ENCODE data around the gene CTNNA3. TPM values are rescaled to one million over a fixed set of nuclear protein-coding genes. Genes with fewer than 3 reads are reported as not detected.
A peak's percentile ranks its signal among the peaks of the same experiment; 100 is the strongest.

Gene CTNNA3
- total RNA-seq, 1 experiment from 2014 or later, result not detected

DNA sequence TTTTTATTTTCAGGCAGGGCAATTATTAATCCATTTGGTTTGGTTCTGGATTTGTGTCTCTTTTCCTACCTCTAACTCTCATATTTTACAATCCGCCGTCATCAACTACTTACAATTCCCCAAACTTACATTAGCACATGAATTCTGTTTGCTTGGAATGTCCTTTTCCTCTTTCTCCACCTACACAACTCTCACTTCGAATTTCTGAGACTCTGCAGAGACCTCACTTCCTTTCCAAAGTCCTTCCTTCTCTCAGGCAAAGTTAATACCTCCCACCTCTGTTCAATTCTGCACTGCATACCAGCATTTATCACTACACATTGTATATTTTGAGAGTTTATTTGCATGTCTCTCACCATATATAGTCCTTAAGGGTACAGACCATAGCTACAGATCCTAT lies 892.8 kb downstream of the CTNNA3 start:
- BruUV-seq (replicated peaks), result no TSS peak

DNA sequence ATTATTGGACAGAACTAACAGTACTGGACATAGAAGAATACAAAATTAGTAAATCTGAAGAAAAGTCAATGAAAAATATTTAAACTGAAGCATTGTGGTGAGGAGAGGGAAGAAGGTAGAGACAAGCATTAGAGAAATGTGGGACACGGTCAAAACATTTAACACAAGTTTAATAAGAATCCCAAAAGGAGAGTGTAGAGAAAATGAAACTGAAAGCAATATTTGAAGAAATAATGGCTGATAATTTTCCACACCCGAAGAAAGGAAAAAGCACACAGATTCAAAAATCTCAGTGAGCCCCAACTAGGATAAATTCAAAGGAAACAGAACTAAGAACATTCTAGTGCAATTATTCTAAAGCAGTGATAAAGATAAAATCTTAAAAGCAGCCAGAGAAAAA lies 896.5 kb downstream of the CTNNA3 start:
- BruUV-seq (replicated peaks), result no TSS peak
- no peaks in the 10 kb centered on the region for H3K27me3 Mint-ChIP-seq (ENCODE audit: unreplicated experiment)
- no peak for DNase-seq
- H3K4me3 Mint-ChIP-seq (ENCODE audit: low read depth, unreplicated experiment), result peak overlapping the region; percentile 52
- CTCF ChIA-PET, result interaction anchor here (0.6 to 2.2 kb wide), 2 partner anchors 14 to 126 kb away, joined by 5 to 7 read pairs; partner anchors contain the start of gene LRRTM3
- H3K9me3 Mint-ChIP-seq (ENCODE audit: low read depth, unreplicated experiment), result no peaks in the 10 kb centered on the region
- H3K27ac Mint-ChIP-seq (ENCODE audit: unreplicated experiment), result peak overlapping the region; percentile 83
- TF ChIP-seq, protein P1, sequence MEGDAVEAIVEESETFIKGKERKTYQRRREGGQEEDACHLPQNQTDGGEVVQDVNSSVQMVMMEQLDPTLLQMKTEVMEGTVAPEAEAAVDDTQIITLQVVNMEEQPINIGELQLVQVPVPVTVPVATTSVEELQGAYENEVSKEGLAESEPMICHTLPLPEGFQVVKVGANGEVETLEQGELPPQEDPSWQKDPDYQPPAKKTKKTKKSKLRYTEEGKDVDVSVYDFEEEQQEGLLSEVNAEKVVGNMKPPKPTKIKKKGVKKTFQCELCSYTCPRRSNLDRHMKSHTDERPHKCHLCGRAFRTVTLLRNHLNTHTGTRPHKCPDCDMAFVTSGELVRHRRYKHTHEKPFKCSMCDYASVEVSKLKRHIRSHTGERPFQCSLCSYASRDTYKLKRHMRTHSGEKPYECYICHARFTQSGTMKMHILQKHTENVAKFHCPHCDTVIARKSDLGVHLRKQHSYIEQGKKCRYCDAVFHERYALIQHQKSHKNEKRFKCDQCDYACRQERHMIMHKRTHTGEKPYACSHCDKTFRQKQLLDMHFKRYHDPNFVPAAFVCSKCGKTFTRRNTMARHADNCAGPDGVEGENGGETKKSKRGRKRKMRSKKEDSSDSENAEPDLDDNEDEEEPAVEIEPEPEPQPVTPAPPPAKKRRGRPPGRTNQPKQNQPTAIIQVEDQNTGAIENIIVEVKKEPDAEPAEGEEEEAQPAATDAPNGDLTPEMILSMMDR (IDR thresholded peaks at IDR 0.05; ENCODE audit: unreplicated experiment), result no peak
- H3K4me1 Mint-ChIP-seq (ENCODE audit: low read depth, unreplicated experiment), result peaks cover 3% of the 10 kb centered on the region
- H3K36me3 Mint-ChIP-seq (ENCODE audit: insufficient read depth, unreplicated experiment), result no peaks in the 10 kb centered on the region
- intact Hi-C loops (cut with micrococcal nuclease; ENCODE audit: unreplicated experiment), result no loop called here

More for the DNA sequence above, 892.8 kb downstream of the CTNNA3 start:
- intact Hi-C loops (cut with micrococcal nuclease; ENCODE audit: unreplicated experiment), result no loop called here
- DNase-seq, result no peak
- TF ChIP-seq, protein P1 (IDR thresholded peaks at IDR 0.05; ENCODE audit: unreplicated experiment), result no peak
- H3K27me3 Mint-ChIP-seq (ENCODE audit: unreplicated experiment), result no peaks in the 10 kb centered on the region
- no peaks in the 10 kb centered on the region for H3K9me3 Mint-ChIP-seq (ENCODE audit: low read depth, unreplicated experiment)
- peaks cover 23% of the 10 kb centered on the region for H3K4me1 Mint-ChIP-seq (ENCODE audit: low read depth, unreplicated experiment)
- CTCF ChIA-PET, result interaction anchor here (0.7 kb wide), 1 partner anchor 66 kb away, joined by 4 read pairs; no protein-coding TSS in a partner anchor
- H3K4me3 Mint-ChIP-seq (ENCODE audit: low read depth, unreplicated experiment), result no peak overlapping the region
- H3K27ac Mint-ChIP-seq (ENCODE audit: unreplicated experiment), result no peak overlapping the region
- H3K36me3 Mint-ChIP-seq (ENCODE audit: insufficient read depth, unreplicated experiment), result no peaks in the 10 kb centered on the region

DNA sequence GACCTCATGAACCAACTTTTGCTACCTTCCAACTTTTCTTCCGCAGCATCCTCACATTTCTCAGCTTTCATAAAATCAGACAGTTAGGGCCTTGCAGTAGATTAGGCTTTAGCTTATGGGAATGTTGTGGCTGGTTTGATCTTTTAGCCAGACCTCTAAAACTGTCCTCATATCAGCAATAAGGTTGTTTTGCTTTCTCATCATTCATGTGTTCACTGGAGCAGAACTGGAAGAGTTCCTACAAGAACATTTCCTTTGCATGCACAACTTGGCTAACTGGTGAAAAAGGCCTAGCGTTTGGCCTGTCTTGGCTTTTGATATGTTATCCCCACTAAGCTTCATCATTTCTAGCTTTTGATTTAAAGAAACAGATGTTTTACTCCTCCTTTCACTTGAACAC lies 900.1 kb downstream of the CTNNA3 start:
- intact Hi-C loops (cut with micrococcal nuclease; ENCODE audit: unreplicated experiment), result no loop called here
- no peaks in the 10 kb centered on the region for H3K4me1 Mint-ChIP-seq (ENCODE audit: low read depth, unreplicated experiment)
- CTCF ChIA-PET, result interaction anchor here (1.1 kb wide), 1 partner anchor 21 kb away, joined by 3 read pairs; no protein-coding TSS in a partner anchor
- no TSS peak for BruUV-seq (replicated peaks)
- TF ChIP-seq, protein P1 (IDR thresholded peaks at IDR 0.05; ENCODE audit: unreplicated experiment), result no peak
- no peak overlapping the region for H3K4me3 Mint-ChIP-seq (ENCODE audit: low read depth, unreplicated experiment)
- no peaks in the 10 kb centered on the region for H3K36me3 Mint-ChIP-seq (ENCODE audit: insufficient read depth, unreplicated experiment)
- no peaks in the 10 kb centered on the region for H3K27me3 Mint-ChIP-seq (ENCODE audit: unreplicated experiment)
- H3K9me3 Mint-ChIP-seq (ENCODE audit: low read depth, unreplicated experiment), result no peaks in the 10 kb centered on the region
- no peak for DNase-seq
- H3K27ac Mint-ChIP-seq (ENCODE audit: unreplicated experiment), result no peak overlapping the region

DNA sequence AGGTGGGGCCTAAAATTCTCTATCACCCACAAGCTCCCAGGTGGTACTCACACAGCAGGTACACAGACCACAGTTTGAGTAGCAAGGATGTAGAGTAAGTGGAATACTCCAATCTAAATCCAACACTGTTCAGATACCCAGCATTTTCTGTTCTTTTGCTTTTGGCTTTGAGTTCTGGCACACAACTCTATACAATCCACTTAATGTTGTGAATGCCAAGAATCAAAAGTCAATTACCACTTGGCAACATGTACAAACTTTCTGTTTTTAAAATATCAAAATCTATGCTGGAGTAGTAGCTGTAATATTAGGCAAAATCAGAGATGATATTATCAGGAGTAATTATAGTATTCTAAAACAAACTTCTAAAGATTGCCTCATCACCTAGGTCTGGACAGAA lies 903.6 kb downstream of the CTNNA3 start:
- no peaks in the 10 kb centered on the region for H3K4me1 Mint-ChIP-seq (ENCODE audit: low read depth, unreplicated experiment)
- no peaks in the 10 kb centered on the region for H3K9me3 Mint-ChIP-seq (ENCODE audit: low read depth, unreplicated experiment)
- H3K27ac Mint-ChIP-seq (ENCODE audit: unreplicated experiment), result no peak overlapping the region

More for the DNA sequence above, 903.6 kb downstream of the CTNNA3 start:
- Mint-ChIP-seq H3K36me3 (ENCODE audit: insufficient read depth, unreplicated experiment) (no peaks in the 10 kb centered on the region), H3K4me3 (ENCODE audit: low read depth, unreplicated experiment) (no peak overlapping the region), H3K27me3 (ENCODE audit: unreplicated experiment) (no peaks in the 10 kb centered on the region)
- no TSS peak for BruUV-seq (replicated peaks)
- DNase-seq, result no peak
- CTCF ChIA-PET, result no interaction called here
- TF ChIP-seq, protein P1 (IDR thresholded peaks at IDR 0.05; ENCODE audit: unreplicated experiment), result no peak
- intact Hi-C loops (cut with micrococcal nuclease; ENCODE audit: unreplicated experiment), result no loop called here
